NOMO-1 (cell line): ENCODE results near the gene SDCBP2.
"Not testable (repeated sequence)": the region's sequence is repeated elsewhere in the genome, so short reads cannot be mapped to it uniquely, and the experiment has no call there.

Source experiments
- DNase-seq, 2 experiments: peaks; one replicate each; lab custom pipeline; 2025; ENCODE audit not compliant: unreplicated experiment in 2 of 2; lab: John Stamatoyannopoulos, UW

SDCBP2 gene

DNA sequence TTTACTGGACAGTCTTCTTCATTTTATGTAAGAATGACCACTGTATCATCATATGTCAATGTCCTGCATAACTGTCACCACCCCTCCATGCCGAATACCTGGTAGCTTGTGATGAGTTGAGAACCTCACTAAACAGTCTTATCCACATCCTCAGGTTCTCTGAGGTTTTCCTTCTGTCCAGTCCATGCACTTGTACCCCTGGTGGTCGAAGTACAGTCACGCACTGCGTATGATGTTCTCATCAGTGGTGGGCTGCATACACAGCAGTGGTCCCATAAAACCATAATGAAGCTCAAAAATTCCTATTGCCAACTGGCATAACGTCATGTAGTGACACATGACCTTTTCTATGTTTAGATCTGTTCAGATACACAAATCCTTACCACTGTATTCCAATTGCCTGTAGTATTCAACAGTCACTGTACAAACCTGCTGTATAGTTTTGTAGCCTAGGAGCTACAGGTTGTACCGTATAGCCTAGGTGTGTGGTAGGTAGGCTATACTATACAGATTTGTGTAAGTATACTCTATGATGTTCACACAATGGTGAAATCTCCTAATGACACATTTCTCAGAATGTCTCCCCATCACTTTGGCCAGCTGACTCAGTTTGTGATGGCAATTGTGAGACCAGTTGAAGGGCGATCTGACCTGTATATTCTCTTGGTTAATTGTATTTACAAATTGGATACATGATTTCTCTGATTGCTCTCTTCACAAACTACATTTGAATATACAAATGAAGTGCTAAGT, 31.3 kb upstream of the SDCBP2 start:
- DNase-seq = no peak

DNA sequence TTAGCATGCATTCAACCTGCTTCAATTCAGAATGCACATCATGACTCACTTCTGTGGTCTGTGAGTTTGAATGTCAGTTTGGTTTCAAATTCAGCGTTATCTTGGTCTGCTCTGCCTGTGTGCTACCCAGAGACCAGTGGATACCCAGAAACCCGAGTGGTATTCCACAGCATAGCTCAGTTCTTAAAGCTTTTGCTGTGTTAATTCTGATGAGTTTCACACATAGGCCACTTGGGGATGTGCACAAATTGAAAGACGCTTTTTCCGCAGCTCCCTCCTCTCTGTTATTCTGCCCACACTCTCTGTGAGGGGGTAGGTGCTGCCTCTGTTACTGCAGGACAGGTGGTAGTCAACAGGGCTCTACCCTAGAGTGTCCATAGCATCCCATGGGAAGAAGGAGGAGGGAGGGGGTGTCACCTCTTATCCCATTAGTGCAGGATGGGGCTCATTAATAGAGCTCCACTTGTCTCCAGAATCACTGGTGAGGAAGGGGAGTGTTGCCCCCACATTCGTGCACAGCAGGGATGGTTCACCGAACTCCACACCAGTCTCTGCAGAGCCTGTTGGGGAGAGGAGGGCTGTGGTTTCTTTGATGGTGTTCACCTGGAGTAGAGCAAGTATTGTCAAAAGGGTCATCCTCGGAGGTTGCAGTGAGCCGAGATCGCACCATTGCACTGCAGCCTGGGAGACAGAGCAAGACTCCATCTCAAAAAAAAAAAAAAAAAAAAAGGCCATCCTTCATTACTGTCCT, 29.2 kb upstream of the SDCBP2 start:
- DNase-seq = no peak

DNA sequence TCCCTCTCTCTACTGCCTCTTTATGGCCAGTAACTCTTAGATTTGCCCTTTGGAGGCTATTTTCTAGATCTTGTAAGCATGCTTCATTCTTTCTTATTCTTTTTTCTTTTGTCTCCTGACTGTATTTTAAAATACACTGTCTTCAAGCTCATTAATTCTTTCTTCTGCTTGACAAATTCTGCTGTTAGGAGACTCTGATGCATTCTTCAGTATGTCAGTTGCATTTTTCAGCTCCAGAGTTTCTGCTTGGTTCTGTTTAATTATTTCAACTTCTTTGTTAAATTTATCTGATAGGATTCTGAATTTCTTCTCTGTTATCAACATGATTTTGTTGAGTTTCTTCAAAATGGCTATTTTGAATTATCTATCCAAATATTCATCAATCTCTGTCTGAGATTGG, 25.0 kb upstream of the SDCBP2 start:
- no peak for DNase-seq

DNA sequence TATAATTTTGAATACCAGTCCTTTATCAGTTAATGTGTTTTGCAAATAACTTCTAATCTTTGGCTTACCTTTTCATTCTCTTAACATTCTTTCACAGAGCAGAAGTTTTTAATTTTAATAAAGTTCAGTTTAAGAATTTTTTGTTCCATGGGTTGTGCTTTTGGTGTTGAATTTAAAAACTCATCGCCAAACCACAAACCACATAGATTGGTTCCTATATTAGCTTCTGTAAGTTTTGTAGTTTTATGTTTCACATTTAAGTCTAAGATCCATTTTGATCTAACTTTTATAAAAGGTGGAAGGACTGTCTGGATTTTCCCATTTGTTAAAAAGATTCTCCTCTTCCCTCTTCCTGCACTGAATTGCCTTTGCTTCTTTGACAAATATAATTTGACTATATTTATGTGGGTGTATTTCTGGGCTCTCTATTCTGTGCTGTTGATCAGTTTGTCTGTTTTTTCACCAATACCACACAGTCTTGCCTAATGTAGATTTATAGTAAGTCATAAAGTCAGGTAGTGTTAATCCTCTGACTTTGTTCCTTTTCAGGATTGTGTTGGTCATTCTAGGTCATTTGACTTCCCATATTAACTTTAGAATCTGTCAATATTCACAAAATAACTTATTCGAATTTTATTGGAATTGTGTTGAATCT, 17.5 kb upstream of the SDCBP2 start:
- DNase-seq = no peak

DNA sequence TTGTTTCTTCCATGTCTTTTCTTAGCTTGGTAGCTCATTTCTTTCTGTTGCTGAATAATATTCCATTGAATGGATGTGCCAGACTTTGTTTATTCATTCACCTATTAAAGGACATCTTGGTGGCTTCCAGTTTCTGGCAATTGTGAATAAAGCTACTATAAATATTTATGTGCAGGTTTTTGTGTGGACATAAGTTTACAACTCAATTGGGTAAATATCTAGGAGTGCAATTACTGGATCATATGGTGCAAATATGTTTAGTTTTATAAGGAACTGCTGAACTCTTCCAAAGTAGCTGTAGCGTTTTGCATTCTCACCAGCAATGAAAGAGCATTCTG, 16.8 kb upstream of the SDCBP2 start:
- no peak for DNase-seq

DNA sequence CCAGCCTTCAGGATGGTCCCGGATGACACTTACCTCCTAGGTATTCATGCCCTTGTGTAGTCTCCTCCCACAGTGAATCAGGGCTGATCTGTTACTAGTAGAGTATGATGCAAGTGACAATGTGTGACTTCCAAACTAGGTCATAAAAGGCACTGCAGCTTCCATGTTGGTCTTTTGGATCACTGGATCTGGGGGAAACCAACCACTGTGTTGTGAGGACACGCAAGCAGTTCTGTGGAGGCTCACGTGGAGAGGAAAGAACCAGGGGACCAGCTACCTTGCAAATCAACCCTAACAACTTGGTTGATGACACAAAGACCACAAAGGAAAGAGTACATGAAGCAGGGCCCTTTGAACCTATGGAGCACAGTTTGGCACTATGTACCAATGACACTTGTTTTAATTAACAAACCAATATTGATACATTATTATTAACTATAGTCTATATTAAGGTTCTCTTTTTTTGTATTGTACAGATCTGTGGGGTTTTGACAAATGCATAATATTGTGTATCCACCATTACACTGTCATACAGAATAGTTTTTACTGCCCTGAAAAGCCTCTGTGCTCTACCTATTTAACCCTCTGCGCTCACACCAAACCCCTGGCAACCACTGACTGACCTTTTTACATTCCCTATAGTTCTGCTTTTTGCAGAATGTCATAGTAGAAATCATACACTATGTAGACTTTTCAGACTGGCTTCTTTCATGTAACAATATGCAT, 16.3 kb upstream of the SDCBP2 start:
- no peak for DNase-seq

DNA sequence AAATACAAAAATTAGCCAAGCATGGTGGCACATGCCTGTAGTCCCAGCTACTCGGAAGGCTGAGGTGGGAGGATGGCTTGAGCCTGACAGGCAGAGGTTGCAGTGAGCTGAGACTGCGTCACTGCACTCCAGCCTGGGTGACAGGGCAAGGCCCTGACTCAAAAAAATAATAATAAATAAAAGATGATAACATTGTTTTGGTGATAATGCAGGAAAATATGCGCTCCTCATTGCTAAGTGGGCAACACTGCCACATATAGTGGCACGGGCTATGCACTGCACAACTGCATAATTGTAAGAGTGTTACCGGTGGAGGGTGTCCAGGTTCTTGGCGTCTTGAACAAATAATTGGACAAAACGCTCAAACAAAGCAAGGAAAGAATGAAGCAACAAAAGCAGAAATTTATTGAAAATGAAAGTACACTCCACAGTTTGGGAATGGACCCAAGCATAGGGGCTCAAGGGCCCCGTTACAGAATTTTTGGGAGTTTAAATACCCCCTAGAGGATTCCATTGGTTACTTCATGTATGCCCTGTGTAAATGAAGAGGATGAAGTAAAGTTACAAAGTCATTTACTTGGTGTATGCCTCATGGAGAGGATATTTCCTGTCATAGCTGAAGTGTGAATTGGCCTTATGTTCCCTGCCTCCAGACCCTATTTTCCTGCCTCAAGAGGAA, 14.6 kb upstream of the SDCBP2 start:
- DNase-seq = not testable (repeated sequence)

DNA sequence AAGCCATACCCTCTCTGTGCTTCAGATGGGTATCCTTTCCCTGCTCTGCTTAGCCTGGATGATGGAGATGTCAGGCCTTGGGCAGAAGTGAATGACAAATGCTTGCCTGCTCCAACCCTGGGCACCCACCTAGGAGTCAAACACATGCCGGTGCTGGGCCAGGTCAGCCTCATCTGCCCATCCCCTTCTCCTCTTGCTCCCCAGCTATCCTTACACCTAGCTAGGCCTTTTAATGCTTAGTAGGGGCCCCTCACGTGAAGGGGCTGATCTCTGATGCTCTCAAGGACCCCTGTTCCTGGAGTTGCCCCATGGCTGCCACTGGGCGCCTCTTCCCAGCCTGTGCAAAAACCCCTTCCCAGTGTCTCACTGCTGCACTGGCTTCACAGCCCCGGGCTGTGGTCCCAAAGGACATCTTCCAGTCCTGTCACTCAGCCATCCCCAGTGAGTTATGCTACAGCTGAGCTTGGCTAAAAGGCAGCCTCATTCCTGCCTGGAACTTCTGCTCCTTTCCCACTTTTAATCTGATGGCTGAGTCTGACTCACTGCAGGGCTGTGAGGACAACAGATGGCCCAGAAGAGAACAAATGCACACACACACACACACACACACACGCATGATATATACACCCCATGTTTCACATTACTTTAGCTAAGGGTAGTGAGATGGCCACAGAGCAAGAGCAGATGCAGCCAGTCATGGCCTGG, 12.8 kb upstream of the SDCBP2 start:
- DNase-seq = no peak

DNA sequence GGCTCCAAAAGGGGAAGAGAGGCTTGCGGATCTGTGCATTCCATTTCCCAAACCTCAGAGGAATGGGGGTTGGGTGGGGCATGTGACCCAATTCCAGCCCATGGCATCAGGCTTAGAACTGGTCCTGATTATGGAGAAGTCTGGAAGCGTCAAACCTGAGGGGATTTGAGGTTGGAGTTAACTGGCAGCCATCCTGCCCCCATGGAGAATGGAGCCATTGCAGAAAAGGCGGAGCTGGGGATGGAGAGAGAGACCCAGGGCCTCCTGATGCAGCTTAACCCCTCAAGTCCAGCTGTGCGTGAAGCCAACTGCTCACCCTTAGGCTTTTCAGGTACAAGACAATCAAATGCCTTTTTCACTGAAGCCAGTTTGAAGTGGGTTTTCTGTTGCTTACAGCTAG, 9.9 kb upstream of the SDCBP2 start:
- no peak for DNase-seq

DNA sequence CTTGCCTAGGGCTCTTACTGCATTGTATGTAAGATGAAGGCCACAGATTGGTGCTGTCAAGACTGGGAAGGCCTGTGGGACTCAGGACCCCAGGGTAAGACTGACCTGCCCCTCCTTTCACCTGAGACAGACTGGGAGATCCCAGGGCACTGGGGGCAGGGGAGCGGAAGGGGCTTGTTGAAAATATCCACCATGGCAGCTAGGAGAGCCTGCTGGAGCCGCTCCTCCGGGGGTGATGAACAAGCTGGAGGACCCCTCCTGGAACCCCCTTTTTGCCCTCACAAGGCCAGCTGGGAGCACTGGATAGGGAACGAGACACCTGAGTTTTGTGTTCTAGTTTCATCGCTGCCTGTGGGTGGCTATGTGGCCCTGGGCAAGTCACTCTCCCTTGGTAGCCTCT, 9.2 kb upstream of the SDCBP2 start:
- DNase-seq = no peak

DNA sequence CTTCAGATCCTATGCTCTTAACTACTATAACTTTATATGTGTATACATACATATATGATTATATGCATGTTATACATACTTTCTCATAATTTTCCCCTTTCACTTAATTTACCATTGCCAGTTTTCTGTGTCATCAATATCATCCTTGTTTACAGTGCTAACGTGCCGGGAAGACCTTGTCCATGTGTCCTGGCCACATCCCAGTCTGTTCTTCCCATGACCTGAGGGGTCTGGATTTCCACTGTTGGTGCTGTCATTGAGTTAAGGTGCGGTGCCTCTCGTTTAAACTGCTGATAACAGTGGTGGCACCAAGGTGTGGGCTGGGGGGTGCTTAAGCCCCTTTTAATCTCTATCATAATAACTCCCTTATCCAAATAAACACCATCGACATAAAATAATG, 8.5 kb upstream of the SDCBP2 start:
- DNase-seq = no peak

DNA sequence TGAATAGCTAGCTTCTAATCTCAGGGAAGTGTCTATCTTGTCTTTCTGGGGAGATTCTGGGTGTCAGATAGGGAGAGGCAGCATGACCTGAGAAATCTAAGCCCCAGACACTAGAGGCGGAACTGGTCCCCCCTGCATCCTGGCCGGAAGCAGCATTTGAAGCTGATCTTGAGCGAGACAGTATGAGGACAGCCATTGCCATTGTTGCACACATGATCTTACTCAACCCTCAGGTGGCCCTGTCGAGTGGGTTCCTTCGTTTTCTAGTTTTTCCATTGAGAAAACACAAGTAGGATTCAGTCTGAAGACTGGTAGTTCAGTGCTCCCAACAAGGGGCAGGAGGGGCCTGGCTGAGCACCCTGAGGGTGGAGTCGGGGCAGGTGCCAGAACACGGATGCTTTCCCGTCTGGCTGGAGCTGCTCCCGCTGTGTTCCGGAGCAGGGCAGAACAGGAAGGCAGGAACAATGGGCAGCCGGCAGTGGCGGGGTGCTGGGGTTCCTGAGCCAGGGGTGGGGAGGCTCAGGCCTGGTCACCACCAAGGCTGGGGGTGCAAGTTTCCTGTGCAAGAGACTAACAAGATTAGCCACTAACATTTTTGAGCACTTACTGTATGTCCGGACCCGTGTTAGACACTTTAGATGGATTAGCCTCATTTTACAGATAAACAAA, 7.9 kb upstream of the SDCBP2 start:
- no peak for DNase-seq

DNA sequence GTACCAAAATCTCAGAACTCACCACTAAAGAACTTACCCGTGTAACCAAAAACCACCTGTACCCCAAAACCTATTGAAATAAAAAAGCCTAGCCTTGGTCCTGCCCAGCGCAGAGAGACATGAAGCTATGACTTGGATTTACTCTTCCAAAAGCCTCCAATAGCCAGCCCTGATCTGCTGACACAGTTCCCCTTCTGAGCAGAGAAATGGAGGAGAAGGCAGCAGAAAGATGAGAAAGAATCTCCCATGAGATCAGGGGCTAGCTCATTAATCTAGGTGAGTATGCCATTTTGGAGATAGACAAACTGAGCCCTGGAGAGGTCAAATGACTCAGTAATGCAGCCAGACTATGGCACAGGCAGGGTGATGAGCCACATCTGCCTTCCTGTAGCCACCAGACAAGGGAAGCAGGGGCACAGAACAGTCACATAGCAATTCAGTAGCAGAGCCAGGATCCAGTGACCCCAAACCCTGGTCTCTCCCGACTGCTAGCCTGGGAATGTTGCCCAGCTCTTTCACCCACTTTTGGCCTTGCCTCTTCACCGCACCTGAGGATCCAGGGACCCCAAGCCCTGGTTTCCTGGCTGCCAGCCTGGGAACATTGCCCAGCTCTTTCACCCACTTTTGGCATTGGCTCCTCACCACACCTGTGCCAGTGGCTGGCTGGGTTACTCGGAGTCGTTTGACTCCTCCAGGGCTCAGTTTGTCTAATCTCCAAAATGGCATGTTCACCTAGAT, 7.2 kb upstream of the SDCBP2 start:
- DNase-seq = no peak

DNA sequence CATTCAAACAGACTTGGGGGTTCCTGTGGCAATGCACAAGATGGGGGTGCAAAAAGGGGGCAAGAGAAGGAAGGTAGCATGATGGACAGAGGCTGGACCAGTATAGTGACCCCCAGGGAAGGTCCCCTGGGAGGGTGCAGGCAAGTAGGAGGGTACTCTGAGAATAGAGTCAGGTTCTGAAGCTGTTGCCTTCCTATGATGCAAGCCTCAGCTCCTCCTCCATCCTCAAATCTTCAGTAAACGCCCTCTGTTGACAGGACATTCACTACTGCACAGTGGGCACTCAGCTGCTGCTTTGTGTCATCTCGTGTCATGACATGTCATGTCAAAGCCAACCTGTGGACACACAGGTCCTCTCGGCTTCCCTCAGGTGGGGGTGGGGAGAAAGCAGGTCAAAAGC, 5.8 kb upstream of the SDCBP2 start:
- DNase-seq = peak in 1 of 2 experiments; percentile 10

DNA sequence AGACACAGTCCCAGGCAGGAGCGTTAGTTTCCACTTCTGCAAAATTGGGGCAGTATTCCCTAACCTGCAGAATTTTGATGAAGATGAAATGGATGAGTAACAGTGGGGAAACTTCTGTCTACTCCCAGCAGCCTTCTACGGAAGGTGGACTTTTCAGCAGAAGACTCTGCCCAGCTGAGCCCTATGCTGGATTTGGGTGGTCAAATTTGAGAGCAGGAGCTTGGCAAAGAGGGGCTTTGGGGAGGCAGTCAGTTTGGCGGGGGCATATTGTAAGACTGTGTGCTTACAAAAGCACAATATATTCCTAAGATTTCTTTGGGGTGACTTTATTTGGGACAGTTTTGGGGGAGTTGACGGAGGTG, 5.4 kb upstream of the SDCBP2 start:
- DNase-seq = no peak

DNA sequence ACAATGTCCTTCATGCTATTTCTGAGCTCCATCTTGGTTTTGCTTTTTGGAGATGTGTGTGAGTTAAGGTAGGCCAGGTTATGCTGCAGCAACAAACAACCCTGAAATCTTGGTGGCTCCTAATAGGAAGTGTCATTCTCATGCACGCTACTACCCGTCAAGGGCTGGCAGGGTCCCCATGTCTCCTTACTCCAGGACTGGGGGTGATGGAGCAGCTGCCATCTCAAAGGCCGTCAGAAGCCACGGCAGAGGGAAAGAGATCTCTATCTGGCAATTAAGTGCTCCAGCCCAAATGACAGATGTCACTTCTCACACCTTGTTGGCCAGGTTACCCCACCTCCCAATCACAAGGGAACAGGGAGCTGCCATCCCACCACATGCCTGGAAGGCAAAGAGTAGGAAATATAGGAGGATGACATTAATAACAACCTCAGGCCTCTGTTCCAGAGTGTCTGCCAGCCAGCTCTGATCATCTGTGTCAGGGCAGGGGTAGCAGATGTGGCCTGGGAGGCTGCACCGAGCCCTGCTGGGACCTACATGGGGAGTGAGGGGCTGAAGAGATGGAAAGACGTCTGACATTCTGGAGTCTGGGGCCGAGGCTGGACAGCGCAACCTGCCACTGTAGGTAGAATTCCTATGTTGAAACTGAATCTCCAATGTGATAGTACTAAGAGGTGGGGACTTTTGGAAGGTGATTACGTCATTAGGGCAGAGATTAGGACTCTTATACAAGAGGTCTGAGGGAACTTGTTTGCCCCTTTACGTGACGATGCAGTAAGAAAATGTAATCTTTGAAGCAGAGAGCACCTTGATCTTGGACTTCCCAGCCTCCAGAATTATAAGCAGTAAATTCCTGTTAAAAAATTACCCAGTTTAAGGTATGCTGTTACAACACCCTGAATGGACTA, 4.8 kb upstream of the SDCBP2 start:
- DNase-seq = no peak

DNA sequence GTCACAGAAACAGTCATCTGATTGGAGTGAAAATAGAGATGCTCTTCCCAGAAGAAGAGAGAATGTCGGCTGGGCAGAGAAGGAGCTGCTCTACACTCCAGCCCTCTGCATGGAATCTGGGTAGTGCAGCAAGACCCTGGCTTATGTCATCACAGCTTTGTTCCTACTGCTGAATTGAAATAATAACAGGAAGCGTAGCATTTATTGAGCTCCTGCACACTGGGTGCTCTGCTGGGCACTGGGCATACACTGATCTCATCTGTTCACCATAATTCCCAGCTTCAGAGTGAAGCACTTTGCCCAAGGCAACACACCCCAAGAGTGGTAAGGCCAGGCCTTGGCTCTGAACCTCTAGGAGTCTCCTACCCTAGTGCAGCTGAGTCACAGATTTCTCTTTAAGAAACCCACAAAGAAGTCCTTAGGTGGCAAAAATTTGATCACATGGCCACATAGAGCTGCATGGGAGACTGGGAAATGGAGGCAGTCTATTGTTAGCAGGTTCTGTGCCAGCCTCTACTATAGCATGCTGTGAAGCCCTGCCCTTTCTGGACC, 3.9 kb upstream of the SDCBP2 start:
- no peak for DNase-seq
